CD4-positive, alpha-beta T cell treated with Interleukin-17A for 4 hours (primary cell): ENCODE measurements around the gene PICK1.
"Not testable (repeated sequence)": the region's sequence is repeated elsewhere in the genome, so short reads cannot be mapped to it uniquely, and the experiment has no call there.

Experiments used
- DNase-seq: peaks from one replicate; pipeline ENCODE4 v3.0.0-alpha.2; 2020; ENCODE audit warnings: mixed read lengths

PICK1 gene

GRCh38 chr22:38077096-38077495 is 19.9 kb downstream of the PICK1 start:
- DNase-seq: no peak

GRCh38 chr22:38077595-38077994 is 20.4 kb downstream of the PICK1 start:
- DNase-seq: no peak

GRCh38 chr22:38078046-38078840 is 21.0 kb downstream of the PICK1 start:
- DNase-seq: no peak

- not testable (repeated sequence) for DNase-seq
These were observed 22.0 kb downstream of the PICK1 start for GRCh38 chr22:38079208-38079607.

GRCh38 chr22:38079804-38080203 is 22.6 kb downstream of the PICK1 start:
- DNase-seq: no peak

- no peak for DNase-seq
These were observed 23.3 kb downstream of the PICK1 start for GRCh38 chr22:38080474-38080849.

GRCh38 chr22:38080850-38081635 is 23.8 kb downstream of the PICK1 start:
- no peak for DNase-seq

GRCh38 chr22:38081636-38081940 is 24.4 kb downstream of the PICK1 start:
- no peak for DNase-seq

GRCh38 chr22:38081941-38082828 is 25.0 kb downstream of the PICK1 start:
- no peak for DNase-seq

GRCh38 chr22:38082986-38083710 is 25.9 kb downstream of the PICK1 start:
- no peak for DNase-seq

- no peak for DNase-seq
These were observed 26.9 kb downstream of the PICK1 start, which contains the start of gene SLC16A8 for GRCh38 chr22:38083931-38084631. TSS of gene SLC16A8 (minus strand) at chr22:38084184. CDS start at chr22:38082873, 1,311 bp downstream.

GRCh38 chr22:38085056-38085455 is 27.9 kb downstream of the PICK1 start:
- DNase-seq: no peak

GRCh38 chr22:38085501-38085900 is 28.3 kb downstream of the PICK1 start:
- DNase-seq: no peak

GRCh38 chr22:38086001-38086845 is 29.0 kb downstream of the PICK1 start:
- DNase-seq: no peak

GRCh38 chr22:38086942-38087341 is 29.7 kb downstream of the PICK1 start:
- no peak for DNase-seq

- DNase-seq: no peak
These were observed 30.7 kb downstream of the PICK1 start for GRCh38 chr22:38087855-38088254.

- no peak for DNase-seq
These were observed 31.6 kb downstream of the PICK1 start for GRCh38 chr22:38088629-38089473.

- DNase-seq: no peak
These were observed 32.3 kb downstream of the PICK1 start for GRCh38 chr22:38089474-38089851.

- DNase-seq: no peak
These were observed 39.9 kb downstream of the PICK1 start for GRCh38 chr22:38097058-38097457.
